A549 (cell line): ENCODE data around the gene CXCL5. TPM values are rescaled to one million over a fixed set of nuclear protein-coding genes. Genes with fewer than 3 reads are reported as not detected.
A peak's percentile ranks its signal among the peaks of the same experiment; 100 is the strongest.

Experiments
- ATAC-seq, 2 experiments: fragments of 200-7000 bp in 1 of 2; fragments of >200 bp in 1 of 2; cut with Nextera tagmentation in 1 of 2; cut with Tn5 transposase in 1 of 2; 3 replicates each; pipeline versions ENCODE4 v1.8.0 to v1.9.1; 2018 to 2020; ENCODE audit warnings: mild to moderate bottlenecking in 1 of 2, moderate library complexity in 1 of 2
- CTCF ChIA-PET: fragments of 300-600 bp; sonication (Branson Sonifier 250); formaldehyde crosslinking; extraction: SDS; loops from one replicate; lab custom pipeline; 2021; ENCODE audit warnings: antibody characterized with exemption, inconsistent platforms; lab: Yijun Ruan, JAX
- POLR2A ChIA-PET: fragments of 350-600 bp; formaldehyde crosslinking; extraction: SDS; loops from one replicate; lab custom pipeline; 2021; ENCODE audit warnings: antibody characterized with exemption, inconsistent platforms; lab: Yijun Ruan, JAX
- DNase-seq, 2 experiments: peaks; one replicate each; pipeline versions ENCODE4 v3.0.0 to v3.0.0-alpha.2; 2011 to 2016; ENCODE audit warnings: low read depth in 1 of 2, low spot score in 1 of 2
- FAIRE-seq: peaks from 2 replicates; lab custom pipeline; 2011; peaks lifted over from hg19 to GRCh38; lab: Jason Lieb, UNC
- H3K27ac ChIP-seq, 2 experiments: fragments of >200 bp; sonication (Bioruptor Twin); formaldehyde crosslinking; 3 replicates each; pipeline ENCODE4 v1.5.1; 2016 to 2017
- H3K4me1 ChIP-seq: fragments of >200 bp; sonication (Bioruptor Twin); formaldehyde crosslinking; 3 replicates; pipeline ENCODE4 v1.6.1; 2016
- H3K4me2 ChIP-seq: fragments of >200 bp; sonication (Bioruptor Twin); formaldehyde crosslinking; 3 replicates; pipeline ENCODE4 v1.6.1; 2016
- H3K4me3 ChIP-seq: fragments of >200 bp; sonication (Bioruptor Twin); formaldehyde crosslinking; 3 replicates; pipeline ENCODE4 v1.5.1; 2016
- H3K9me3 ChIP-seq: fragments of >200 bp; sonication (Bioruptor Twin); formaldehyde crosslinking; 3 replicates; pipeline ENCODE4 v1.6.1; 2016
- BHLHE40 ChIP-seq: IDR thresholded peaks from 2 replicates; pipeline ENCODE4 v1.6.1; 2012; ENCODE audit warnings: low read depth, low read length, inconsistent platforms
- CEBPB ChIP-seq, 2 experiments: fragments of >200 bp in 1 of 2; sonication (Bioruptor Twin) in 1 of 2; formaldehyde crosslinking in 1 of 2; IDR thresholded peaks; 2 replicates each; pipeline ENCODE4 v1.6.1; 2012 to 2016
- CTCF ChIP-seq: fragments of >200 bp; sonication (Bioruptor Twin); formaldehyde crosslinking; IDR thresholded peaks from 3 replicates; pipeline ENCODE4 v1.5.1; 2016
- GATA3 ChIP-seq: IDR thresholded peaks from 2 replicates; pipeline ENCODE4 v1.6.1; 2012; ENCODE audit warnings: borderline replicate concordance
- HDAC2 ChIP-seq: fragments of 200-600 bp; sonication (generic); IDR thresholded peaks from 2 replicates; pipeline ENCODE4 v1.6.1; 2016
- HOXA7 ChIP-seq: fragments of 250-450 bp; sonication (Bioruptor Pico); IDR thresholded peaks from 2 replicates; pipeline ENCODE4 v1.5.0; 2020; ENCODE audit warnings: mild to moderate bottlenecking, moderate library complexity
- JUN ChIP-seq, 2 experiments: fragments of >200 bp; sonication (Bioruptor Twin); formaldehyde crosslinking; IDR thresholded peaks; 2 replicates in 1 of 2; 3 replicates in 1 of 2; pipeline ENCODE4 v1.6.1; 2016 to 2017
- JUNB ChIP-seq: fragments of >200 bp; sonication (Bioruptor Twin); formaldehyde crosslinking; IDR thresholded peaks from 2 replicates; pipeline ENCODE4 v1.6.1; 2016
- MAZ ChIP-seq: fragments of 150-350 bp; IDR thresholded peaks from 2 replicates; pipeline ENCODE4 v1.6.1; 2014; ENCODE audit warnings: antibody characterized with exemption, low read depth, low read length, borderline replicate concordance
- MYC ChIP-seq: IDR thresholded peaks from 2 replicates; pipeline ENCODE4 v1.6.1; 2012; ENCODE audit warnings: mild to moderate bottlenecking, inconsistent platforms, low read length, improper control_type of control experiment, borderline replicate concordance
- NFE2L2 ChIP-seq: fragments of 150-350 bp; conservative IDR thresholded peaks from 2 replicates; pipeline ENCODE4 v1.6.1; 2014; ENCODE audit warnings: low read length
- NPAS2 ChIP-seq: fragments of 250-450 bp; sonication (Bioruptor Pico); IDR thresholded peaks from 2 replicates; pipeline ENCODE4 v1.8.0; 2022; ENCODE audit warnings: mild to moderate bottlenecking, moderate library complexity, borderline replicate concordance
- NR3C1 ChIP-seq: fragments of >200 bp; sonication (Bioruptor Twin); formaldehyde crosslinking; IDR thresholded peaks from 3 replicates; pipeline ENCODE4 v1.6.1; 2017
- PHF8 ChIP-seq: fragments of 200-600 bp; sonication (generic); IDR thresholded peaks from 2 replicates; pipeline ENCODE4 v1.6.1; 2016; ENCODE audit warnings: low read depth, mild to moderate bottlenecking, antibody characterized with exemption, moderate library complexity, borderline replicate concordance
- RFX5 ChIP-seq: fragments of 450-650 bp; IDR thresholded peaks from 2 replicates; pipeline ENCODE4 v1.7.1; 2014; ENCODE audit warnings: antibody characterized with exemption, mild to moderate bottlenecking, moderate library complexity
- SMC3 ChIP-seq: fragments of >200 bp; sonication (Bioruptor Twin); formaldehyde crosslinking; IDR thresholded peaks from 3 replicates; pipeline ENCODE4 v1.6.1; 2018; ENCODE audit warnings: inconsistent platforms
- TP53 ChIP-seq: fragments of 250-450 bp; sonication (Bioruptor Pico); IDR thresholded peaks from 2 replicates; pipeline ENCODE4 v1.5.0; 2021; ENCODE audit warnings: mild to moderate bottlenecking, moderate library complexity
- ZFP36 ChIP-seq: fragments of 450-650 bp; IDR thresholded peaks from 2 replicates; pipeline ENCODE4 v1.6.1; 2014; ENCODE audit warnings: borderline replicate concordance; ENCODE audit not compliant: partially characterized antibody
- ZNF302 ChIP-seq: fragments of 250-450 bp; sonication (Bioruptor Pico); IDR thresholded peaks from 2 replicates; pipeline ENCODE4 v1.9.0; 2021; ENCODE audit warnings: inconsistent platforms, mild to moderate bottlenecking, moderate library complexity
- WGBS: methylation state at CpG from one replicate; pipeline ENCODE4 v1.1.6; 2017; ENCODE audit errors: missing lambda C conversion rate; 5-methylcytosine and 5-hydroxymethylcytosine counted together
- polyA plus RNA-seq, 4 experiments: library from polyadenylated mRNA; depleted of rRNA in 3 of 4; stranded (reverse); fragments of >200 nt; fragmentation: RNase III in 1 of 4; extraction: RNeasy Plus Mini Kit Qiagen cat#74134 plus additional on column Dnase treatment in 1 of 4; gene quantifications; 2 replicates in 3 of 4; 3 replicates in 1 of 4; pipeline ENCODE4 v1.2.3, GENCODE V29; 2011 to 2017
- TF ChIP-seq, protein P1 (sequence below): fragments of 150-350 bp; IDR thresholded peaks from 2 replicates; pipeline ENCODE4 v1.6.1; 2014; ENCODE audit warnings: low read depth, mild to moderate bottlenecking, low read length
- TF ChIP-seq, protein P2 (sequence below): IDR thresholded peaks from 2 replicates; pipeline ENCODE4 v1.6.1; 2012; ENCODE audit warnings: low read depth, borderline replicate concordance
- TF ChIP-seq, protein P3 (sequence below): fragments of 200-600 bp; sonication (generic); IDR thresholded peaks from 2 replicates; pipeline ENCODE4 v1.6.1; 2016; ENCODE audit warnings: antibody characterized with exemption, mild to moderate bottlenecking, moderate library complexity

CXCL5 gene
- polyA plus RNA-seq, 2 of the 4 experiments (the other 2 are of a cell fraction) = 127 to 195 TPM

GRCh38 chr4:74018771-74019170 lies 20.3 kb upstream of the CXCL5 start:
- ATAC-seq (no peak), FAIRE-seq (no peak), DNase-seq (no peak)
- TF ChIP-seq RFX5 (no peak), SMC3 (no peak), GATA3 (no peak), CEBPB (IDR thresholded peaks at IDR 0.05) (no peak), NR3C1 (no peak), ZFP36 (no peak), BHLHE40 (no peak), MAZ (no peak), HDAC2 (no peak), MYC (no peak), NPAS2 (CRISPR knock-in tag) (no peak), HOXA7 (CRISPR knock-in tag) (no peak)
- TF ChIP-seq, protein P1, sequence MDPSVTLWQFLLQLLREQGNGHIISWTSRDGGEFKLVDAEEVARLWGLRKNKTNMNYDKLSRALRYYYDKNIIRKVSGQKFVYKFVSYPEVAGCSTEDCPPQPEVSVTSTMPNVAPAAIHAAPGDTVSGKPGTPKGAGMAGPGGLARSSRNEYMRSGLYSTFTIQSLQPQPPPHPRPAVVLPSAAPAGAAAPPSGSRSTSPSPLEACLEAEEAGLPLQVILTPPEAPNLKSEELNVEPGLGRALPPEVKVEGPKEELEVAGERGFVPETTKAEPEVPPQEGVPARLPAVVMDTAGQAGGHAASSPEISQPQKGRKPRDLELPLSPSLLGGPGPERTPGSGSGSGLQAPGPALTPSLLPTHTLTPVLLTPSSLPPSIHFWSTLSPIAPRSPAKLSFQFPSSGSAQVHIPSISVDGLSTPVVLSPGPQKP = no peak
- ChIA-PET CTCF (interaction anchor here (1.4 kb wide), 1 partner anchor 20 kb away, joined by 4 read pairs; the partner anchor contains the start of gene CXCL5), POLR2A (no interaction called here)
- Histone ChIP-seq H3K27ac (peak overlapping the region in 1 of 2 experiments; percentile 74; a peak in 3 of 6 replicates), H3K4me1 (peaks cover 23% of the 10 kb centered on the region), H3K9me3 (peaks cover 2% of the 10 kb centered on the region; the same call in 1 of the 3 replicates), H3K4me2 (no peak overlapping the region), H3K4me3 (no peak overlapping the region)
- WGBS = 70% methylated on average over 3 of the region's 3 CpGs

GRCh38 chr4:74018116-74018515 lies 19.6 kb upstream of the CXCL5 start:
- Histone ChIP-seq H3K4me1 (peaks cover 17% of the 10 kb centered on the region), H3K4me3 (no peak overlapping the region), H3K27ac (peak overlapping the region in 1 of 2 experiments; percentile 61; a peak in 2 of 6 replicates), H3K4me2 (no peak overlapping the region), H3K9me3 (peaks cover 2% of the 10 kb centered on the region; the same call in 1 of the 3 replicates)
- DNase-seq (no peak), FAIRE-seq (no peak), ATAC-seq (no peak)
- CTCF ChIA-PET = interaction anchor here (1.4 to 2.1 kb wide), 2 partner anchors 19 to 20 kb away, joined by 4 to 9 read pairs; partner anchors contain the start of genes CXCL3 and CXCL5
- POLR2A ChIA-PET = no interaction called here
- TF ChIP-seq TP53 (CRISPR knock-in tag) = no peak
- TF ChIP-seq PHF8 = no peak
- TF ChIP-seq ZFP36 = no peak

DNA sequence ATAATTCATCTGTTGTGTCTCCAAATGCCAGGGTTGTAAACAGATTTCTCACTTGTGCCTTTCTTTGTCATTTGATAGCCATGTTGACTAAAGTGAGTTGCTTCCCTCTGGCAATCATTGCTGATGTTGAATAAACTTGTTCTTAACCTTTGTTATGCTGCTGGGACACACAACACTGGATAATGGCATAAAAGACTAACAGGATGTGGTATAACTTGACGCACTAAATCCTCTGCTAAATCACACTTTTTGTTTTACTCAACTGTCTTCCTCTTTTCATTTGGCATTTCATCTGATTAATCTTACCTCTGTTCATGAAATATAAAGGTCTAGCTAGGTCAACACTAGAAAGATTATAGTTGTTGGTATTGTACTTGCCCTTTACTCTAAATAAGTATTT lies 17.6 kb upstream of the CXCL5 start:
- ChIA-PET CTCF (interaction anchor here (1.4 to 2.7 kb wide), 4 partner anchors 7 to 21 kb away, joined by 4 to 11 read pairs (median 6); partner anchors contain the start of gene CXCL5), POLR2A (interaction anchor here (1.0 kb wide), 1 partner anchor 83 kb away, joined by 4 read pairs; the partner anchor contains the start of gene CXCL2)
- H3K4me3 ChIP-seq = no peak overlapping the region
- peak overlapping the region; percentile 19 to 60; a peak in 2 of 6 replicates for H3K27ac ChIP-seq
- peak overlapping the region; percentile 32; the same call in 2 of the 3 replicates for H3K4me2 ChIP-seq
- ATAC-seq (no peak), DNase-seq (peak in 1 of 2 experiments; percentile 63), FAIRE-seq (no peak)
- 35% methylated on average over 1 of the region's 1 CpG for WGBS
- H3K9me3 ChIP-seq = peaks cover 2% of the 10 kb centered on the region; the same call in 1 of the 3 replicates
- TF ChIP-seq ZNF302 (CRISPR knock-in tag) = no peak
- no peak for TF ChIP-seq PHF8
- no peak for TF ChIP-seq JUN (IDR thresholded peaks at IDR 0.05)
- TF ChIP-seq CTCF = no peak
- TF ChIP-seq NFE2L2 = no peak
- TF ChIP-seq, protein P2, sequence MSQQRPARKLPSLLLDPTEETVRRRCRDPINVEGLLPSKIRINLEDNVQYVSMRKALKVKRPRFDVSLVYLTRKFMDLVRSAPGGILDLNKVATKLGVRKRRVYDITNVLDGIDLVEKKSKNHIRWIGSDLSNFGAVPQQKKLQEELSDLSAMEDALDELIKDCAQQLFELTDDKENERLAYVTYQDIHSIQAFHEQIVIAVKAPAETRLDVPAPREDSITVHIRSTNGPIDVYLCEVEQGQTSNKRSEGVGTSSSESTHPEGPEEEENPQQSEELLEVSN = no peak
- TF ChIP-seq JUNB = no peak
- TF ChIP-seq, protein P3, sequence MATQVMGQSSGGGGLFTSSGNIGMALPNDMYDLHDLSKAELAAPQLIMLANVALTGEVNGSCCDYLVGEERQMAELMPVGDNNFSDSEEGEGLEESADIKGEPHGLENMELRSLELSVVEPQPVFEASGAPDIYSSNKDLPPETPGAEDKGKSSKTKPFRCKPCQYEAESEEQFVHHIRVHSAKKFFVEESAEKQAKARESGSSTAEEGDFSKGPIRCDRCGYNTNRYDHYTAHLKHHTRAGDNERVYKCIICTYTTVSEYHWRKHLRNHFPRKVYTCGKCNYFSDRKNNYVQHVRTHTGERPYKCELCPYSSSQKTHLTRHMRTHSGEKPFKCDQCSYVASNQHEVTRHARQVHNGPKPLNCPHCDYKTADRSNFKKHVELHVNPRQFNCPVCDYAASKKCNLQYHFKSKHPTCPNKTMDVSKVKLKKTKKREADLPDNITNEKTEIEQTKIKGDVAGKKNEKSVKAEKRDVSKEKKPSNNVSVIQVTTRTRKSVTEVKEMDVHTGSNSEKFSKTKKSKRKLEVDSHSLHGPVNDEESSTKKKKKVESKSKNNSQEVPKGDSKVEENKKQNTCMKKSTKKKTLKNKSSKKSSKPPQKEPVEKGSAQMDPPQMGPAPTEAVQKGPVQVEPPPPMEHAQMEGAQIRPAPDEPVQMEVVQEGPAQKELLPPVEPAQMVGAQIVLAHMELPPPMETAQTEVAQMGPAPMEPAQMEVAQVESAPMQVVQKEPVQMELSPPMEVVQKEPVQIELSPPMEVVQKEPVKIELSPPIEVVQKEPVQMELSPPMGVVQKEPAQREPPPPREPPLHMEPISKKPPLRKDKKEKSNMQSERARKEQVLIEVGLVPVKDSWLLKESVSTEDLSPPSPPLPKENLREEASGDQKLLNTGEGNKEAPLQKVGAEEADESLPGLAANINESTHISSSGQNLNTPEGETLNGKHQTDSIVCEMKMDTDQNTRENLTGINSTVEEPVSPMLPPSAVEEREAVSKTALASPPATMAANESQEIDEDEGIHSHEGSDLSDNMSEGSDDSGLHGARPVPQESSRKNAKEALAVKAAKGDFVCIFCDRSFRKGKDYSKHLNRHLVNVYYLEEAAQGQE = no peak
- peaks cover 14% of the 10 kb centered on the region; the same call in 2 of the 3 replicates for H3K4me1 ChIP-seq
